Ishikawa (cell line): ENCODE results near the gene TNRC6B.

ENCODE experiments used
- CEBPB ChIP-seq: IDR thresholded peaks from 2 replicates; pipeline ENCODE4 v1.6.1; 2012
- CREB1 ChIP-seq: IDR thresholded peaks from 2 replicates; pipeline ENCODE4 v1.6.1; 2012; ENCODE audit warnings: low read depth
- EP300 ChIP-seq: IDR thresholded peaks from 2 replicates; pipeline ENCODE4 v1.6.1; 2012; ENCODE audit warnings: borderline replicate concordance
- MAX ChIP-seq: IDR thresholded peaks from 2 replicates; pipeline ENCODE4 v1.6.1; 2012
- RAD21 ChIP-seq: IDR thresholded peaks from 2 replicates; pipeline ENCODE4 v1.6.1; 2012; ENCODE audit warnings: low read depth
- REST ChIP-seq: IDR thresholded peaks from 2 replicates; pipeline ENCODE4 v1.6.1; 2012; ENCODE audit warnings: low read depth, mild to moderate bottlenecking
- TCF12 ChIP-seq: IDR thresholded peaks from 2 replicates; pipeline ENCODE4 v1.6.1; 2012; ENCODE audit warnings: low read depth
- YY1 ChIP-seq: IDR thresholded peaks from 2 replicates; pipeline ENCODE4 v1.6.1; 2012; ENCODE audit warnings: low read depth

- TF ChIP-seq REST (no peak), TCF12 (no peak), EP300 (no peak), CREB1 (no peak), RAD21 (no peak), CEBPB (no peak), MAX (no peak), YY1 (no peak)
These were observed 92.3 kb downstream of the TNRC6B start for GRCh38 chr22:40270031-40270430.
